Activated CD8-positive, alpha-beta T cell treated with anti-CD3 and anti-CD28 coated beads for 36 hours (primary cell): ENCODE measurements around the gene FAM131C. TPM values are rescaled to one million over a fixed set of nuclear protein-coding genes. Genes with fewer than 3 reads are reported as not detected.
"Not testable (repeated sequence)": the region's sequence is repeated elsewhere in the genome, so short reads cannot be mapped to it uniquely, and the experiment has no call there.

Experiments
- ATAC-seq: fragments of 200-7000 bp; cut with Tn5 transposase; one replicate; pipeline ENCODE4 v1.10.0; 2021; ENCODE audit warnings: mild to moderate bottlenecking, moderate library complexity
- CTCF ChIA-PET: fragments of 350-600 bp; sonication (Branson Sonifier 250); formaldehyde crosslinking; loops from one replicate; lab custom pipeline; 2021; ENCODE audit warnings: antibody characterized with exemption; lab: Charles Lee
- POLR2A ChIA-PET: fragments of 350-600 bp; sonication (Branson Sonifier 250); formaldehyde crosslinking; loops from one replicate; lab custom pipeline; 2021; ENCODE audit warnings: antibody characterized with exemption; lab: Charles Lee
- DNase-seq: peaks from one replicate; pipeline ENCODE4 v3.0.0-alpha.2; 2020
- H3K27ac Mint-ChIP-seq: one replicate; pipeline ENCODE4 v1.8.0; 2021; ENCODE audit warnings: mild to moderate bottlenecking, mixed read lengths
- H3K27me3 Mint-ChIP-seq: one replicate; pipeline ENCODE4 v1.8.0; 2021; ENCODE audit warnings: mixed read lengths
- H3K36me3 Mint-ChIP-seq: one replicate; pipeline ENCODE4 v1.8.0; 2021; ENCODE audit warnings: low read depth, mixed read lengths
- H3K4me1 Mint-ChIP-seq: one replicate; pipeline ENCODE4 v1.8.0; 2021; ENCODE audit warnings: low read depth, mixed read lengths
- H3K4me3 Mint-ChIP-seq: one replicate; pipeline ENCODE4 v1.8.0; 2021; ENCODE audit warnings: mild to moderate bottlenecking, moderate library complexity, mixed read lengths
- H3K9me3 Mint-ChIP-seq: one replicate; pipeline ENCODE4 v1.8.0; 2021; ENCODE audit warnings: mixed read lengths
- CTCF ChIP-seq: fragments of 200-600 bp; IDR thresholded peaks from one replicate; pipeline ENCODE4 v1.8.0; 2022; ENCODE audit warnings: antibody characterized with exemption, mild to moderate bottlenecking
- intact Hi-C: fragments of 100-400 bp; cut with micrococcal nuclease; formaldehyde crosslinking; loops from one replicate; pipeline ENCODE4 v1.10.0; 2022
- total RNA-seq, 2 experiments: library from RNA; stranded (reverse); gene quantifications; one replicate each; pipeline ENCODE4 v1.2.3, GENCODE V29; 2021

Gene FAM131C
- total RNA-seq, 2 experiments from 2014 or later = 0.70 to 0.87 TPM

DNA sequence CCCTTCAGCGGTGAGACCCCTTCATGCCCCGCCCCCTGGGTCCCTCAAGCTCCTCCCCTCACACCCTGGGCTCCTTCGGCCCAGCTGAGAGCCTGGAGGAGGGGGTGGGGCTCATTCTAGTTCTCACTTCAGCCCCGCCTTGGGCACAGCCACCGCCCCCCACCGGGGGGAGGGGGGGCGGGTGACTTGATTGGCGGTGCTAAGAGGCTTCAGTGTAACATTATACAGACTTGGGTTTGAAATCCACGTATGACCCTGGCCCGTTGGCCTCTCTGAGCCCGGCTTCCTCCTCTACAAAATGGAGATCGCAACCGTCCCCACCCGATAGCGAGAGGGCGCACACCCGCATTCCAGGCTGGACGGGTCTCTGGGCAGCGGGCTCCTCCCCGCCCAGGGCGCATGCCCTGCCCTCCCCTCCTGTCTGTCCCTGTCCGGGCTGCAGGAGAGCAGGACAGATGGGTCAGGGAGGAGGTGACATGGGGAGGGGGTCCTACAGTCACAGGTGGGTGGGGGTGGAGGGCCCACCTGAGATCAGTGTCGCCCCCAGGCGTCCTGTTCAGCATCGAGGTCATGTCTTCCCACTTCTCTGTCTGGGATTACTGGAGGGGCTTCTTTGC is 24.8 kb downstream of the FAM131C start:
- no peaks in the 10 kb centered on the region for H3K36me3 Mint-ChIP-seq

GRCh38 chr1:16047791-16048475 is 25.5 kb downstream of the FAM131C start:
- Mint-ChIP-seq H3K4me1 (no peaks in the 10 kb centered on the region), H3K36me3 (no peaks in the 10 kb centered on the region), H3K4me3 (no peak overlapping the region), H3K27ac (no peak overlapping the region), H3K9me3 (no peaks in the 10 kb centered on the region), H3K27me3 (peaks cover 14% of the 10 kb centered on the region)
- TF ChIP-seq CTCF = no peak
- no peak for ATAC-seq
- POLR2A ChIA-PET = no interaction called here
- intact Hi-C loops = no loop called here
- CTCF ChIA-PET = interaction anchor here (1.0 kb wide), 1 partner anchor 38 kb away, joined by 6 read pairs; no protein-coding TSS in a partner anchor
- DNase-seq = no peak

More for the DNA sequence above, 24.8 kb downstream of the FAM131C start:
- TF ChIP-seq CTCF = no peak
- Mint-ChIP-seq H3K4me1 (no peaks in the 10 kb centered on the region), H3K9me3 (no peaks in the 10 kb centered on the region), H3K4me3 (no peak overlapping the region), H3K27ac (no peak overlapping the region), H3K27me3 (peaks cover 14% of the 10 kb centered on the region)
- ChIA-PET CTCF (no interaction called here), POLR2A (no interaction called here)
- ATAC-seq (peak; percentile 84), DNase-seq (peak; percentile 68)
- intact Hi-C loops = no loop called here

DNA sequence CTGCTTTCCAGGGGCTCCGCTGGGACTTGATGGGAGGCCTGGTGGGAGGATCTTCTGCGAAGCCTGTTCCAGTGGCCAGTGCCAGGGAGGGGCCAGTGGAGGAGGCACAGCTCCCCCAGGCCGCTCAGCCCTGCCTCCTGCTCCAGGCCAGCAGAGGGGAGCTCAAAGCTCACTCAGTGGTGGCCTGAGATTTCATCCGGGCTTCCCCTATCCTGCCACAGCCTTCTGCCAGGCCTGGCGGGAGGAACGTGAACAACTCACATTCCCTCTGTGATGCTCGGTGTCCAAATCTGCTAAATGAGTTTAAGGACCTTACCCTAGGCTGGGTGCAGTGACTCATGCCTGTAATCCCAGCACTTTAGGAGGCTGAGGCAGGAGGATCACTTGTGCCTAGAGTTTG is 26.6 kb downstream of the FAM131C start:
- ChIA-PET CTCF (interaction anchor here (0.6 to 1.3 kb wide), 3 partner anchors 9 to 37 kb away, joined by 3 to 6 read pairs (median 3); no protein-coding TSS in a partner anchor), POLR2A (no interaction called here)
- ATAC-seq (no peak), DNase-seq (no peak)
- Mint-ChIP-seq H3K27me3 (peaks cover 14% of the 10 kb centered on the region), H3K36me3 (no peaks in the 10 kb centered on the region), H3K4me1 (no peaks in the 10 kb centered on the region), H3K27ac (no peak overlapping the region), H3K9me3 (no peaks in the 10 kb centered on the region), H3K4me3 (no peak overlapping the region)
- no peak for TF ChIP-seq CTCF
- intact Hi-C loops = no loop called here

DNA sequence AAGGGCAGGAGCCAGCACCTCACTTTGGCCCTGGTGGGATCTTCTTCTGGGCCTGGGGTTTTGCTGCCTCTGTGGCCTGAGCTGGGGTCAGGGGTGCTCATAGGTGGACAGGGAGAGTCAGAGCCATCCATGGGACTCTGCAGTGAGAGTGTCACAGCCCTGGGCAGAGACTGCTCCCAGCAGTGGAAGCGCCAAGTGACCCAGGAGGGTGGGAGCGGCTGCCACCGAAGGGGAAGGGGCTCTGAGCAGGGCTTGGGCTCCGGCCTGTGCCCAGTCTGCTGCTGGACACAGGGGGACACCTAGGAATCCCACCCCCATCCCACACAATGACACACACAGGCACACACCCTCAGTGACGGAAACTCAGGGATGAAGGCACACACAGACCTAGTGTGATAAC is 29.5 kb downstream of the FAM131C start:
- POLR2A ChIA-PET = no interaction called here
- CTCF ChIA-PET = no interaction called here
- Mint-ChIP-seq H3K9me3 (no peaks in the 10 kb centered on the region), H3K27me3 (peaks cover 5% of the 10 kb centered on the region), H3K36me3 (no peaks in the 10 kb centered on the region), H3K27ac (no peak overlapping the region), H3K4me3 (no peak overlapping the region), H3K4me1 (no peaks in the 10 kb centered on the region)
- intact Hi-C loops = no loop called here
- no peak for TF ChIP-seq CTCF
- DNase-seq (no peak), ATAC-seq (no peak)

- intact Hi-C loops = no loop called here
- ChIA-PET CTCF (no interaction called here), POLR2A (no interaction called here)
- H3K4me3 Mint-ChIP-seq = no peak within 1 kb of the TSS
- ATAC-seq (no peak), DNase-seq (no peak)
- no peak within 1 kb of the TSS for H3K27ac Mint-ChIP-seq
- no peaks in the 10 kb centered on the region for H3K4me1 Mint-ChIP-seq
- H3K27me3 Mint-ChIP-seq = peaks cover 5% of the 10 kb centered on the region
- H3K9me3 Mint-ChIP-seq = no peaks in the 10 kb centered on the region
- no peaks in the 10 kb centered on the region for H3K36me3 Mint-ChIP-seq
- TF ChIP-seq CTCF = no peak
Measured at GRCh38 chr1:16043521-16043920, 29.9 kb downstream of the FAM131C start, which contains the start of gene CLCNKB. Gene CLCNKB (plus strand): TSS chr1:16043782. CDS start chr1:16044493, 711 bp downstream.

DNA sequence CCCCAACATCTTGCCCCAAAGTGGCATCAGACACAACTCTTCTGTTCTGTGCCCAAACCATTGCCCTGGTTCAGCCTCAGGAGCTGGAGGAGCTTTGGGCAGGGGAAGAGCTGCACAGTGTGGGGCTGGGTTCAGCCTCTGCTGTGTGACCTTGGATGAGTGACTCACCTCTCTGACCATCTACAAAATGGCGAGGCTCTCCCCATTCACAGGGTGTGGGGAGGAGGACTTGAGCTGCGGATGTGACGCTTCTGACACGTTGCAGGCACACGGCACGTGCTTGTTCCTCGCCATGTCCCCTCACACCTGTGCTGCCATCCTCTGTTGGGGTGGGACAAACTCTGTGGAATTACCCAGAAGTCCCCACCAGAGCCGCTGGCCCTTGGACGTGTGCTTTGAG is 30.8 kb downstream of the FAM131C start:
- H3K36me3 Mint-ChIP-seq, intact Hi-C loops, DNase-seq, H3K27me3 Mint-ChIP-seq, ATAC-seq, H3K27ac Mint-ChIP-seq, POLR2A ChIA-PET, H3K4me1 Mint-ChIP-seq, H3K9me3 Mint-ChIP-seq, CTCF ChIA-PET, H3K4me3 Mint-ChIP-seq: not testable (repeated sequence)
